ENCODE data around the gene MVB12B.

DNA sequence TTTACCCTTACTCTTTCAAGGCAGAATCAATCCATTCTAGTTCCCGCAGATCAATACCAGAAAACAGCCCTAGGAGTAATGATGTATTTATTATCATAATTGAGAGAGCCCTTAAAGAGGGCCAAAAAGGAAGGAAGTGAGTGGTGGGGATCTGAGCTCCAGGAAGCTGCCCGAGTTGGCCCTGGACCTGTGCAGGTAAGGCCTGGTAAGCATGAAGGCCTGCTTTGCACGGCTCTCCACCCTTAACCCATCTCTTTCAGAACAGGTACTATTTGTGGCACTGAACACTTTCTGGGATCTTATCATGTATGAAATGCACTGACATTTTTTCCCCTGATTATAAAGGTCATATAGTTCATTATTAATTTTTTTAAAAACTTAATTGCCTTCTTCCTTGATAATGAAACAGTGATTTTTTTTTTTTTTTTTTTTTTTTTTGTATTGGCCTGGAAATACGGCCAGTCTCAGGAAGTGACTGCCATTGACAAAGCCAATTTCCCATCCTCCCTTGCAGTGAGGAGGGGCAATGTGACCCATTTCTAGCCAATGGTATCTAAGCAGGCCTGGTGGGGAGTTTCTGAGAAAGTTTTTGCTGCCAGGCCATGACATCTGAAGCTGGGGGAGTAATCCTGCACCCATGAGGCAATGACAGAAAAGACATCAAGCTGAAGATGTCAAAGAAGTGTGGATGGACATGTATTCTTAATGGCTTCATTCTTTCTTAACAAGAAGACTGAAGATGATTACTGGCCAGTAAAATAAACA, 6.3 kb upstream of the MVB12B start:
- no peak for TF ChIP-seq EZH2 (IDR thresholded peaks at IDR 0.05)
- no peak for TF ChIP-seq POLR2AphosphoS5 (IDR thresholded peaks at IDR 0.05; ENCODE audit: borderline replicate concordance, low read depth, low read length)
